GM12878 (cell line): ENCODE results near the gene TSPEAR. TPM values are rescaled to one million over a fixed set of nuclear protein-coding genes. Genes with fewer than 3 reads are reported as not detected.

Experiments used
- ATAC-seq: fragments of 200-7000 bp; cut with Tn5 transposase; 3 replicates; pipeline ENCODE4 v1.9.1; 2020; ENCODE audit warnings: mild to moderate bottlenecking, moderate library complexity
- BruUV-seq: library from RNA; stranded (reverse); fragments of 400-500 nt; replicated peaks from 2 replicates; lab custom pipeline; 2021; lab: Mats Ljungman, UMichigan
- CTCF ChIA-PET: fragments of 300-600 bp; sonication (Branson Sonifier 250); formaldehyde crosslinking; extraction: SDS; loops from one replicate; lab custom pipeline; 2021; ENCODE audit warnings: inconsistent platforms; lab: Yijun Ruan, JAX
- POLR2A ChIA-PET: fragments of 350-600 bp; formaldehyde crosslinking; extraction: SDS; loops from one replicate; lab custom pipeline; 2021; ENCODE audit warnings: inconsistent platforms; lab: Charles Lee
- RAD21 ChIA-PET: fragments of 300-600 bp; sonication (Branson Sonifier 250); formaldehyde crosslinking; loops from one replicate; lab custom pipeline; 2023; ENCODE audit warnings: antibody characterized with exemption; ENCODE audit not compliant: unreplicated experiment; lab: Charles Lee
- SMC1A ChIA-PET: fragments of 300-600 bp; sonication (Branson Sonifier 250); formaldehyde crosslinking; loops from one replicate; lab custom pipeline; 2023; ENCODE audit not compliant: unreplicated experiment, uncharacterized antibody; lab: Charles Lee
- DNase-seq: peaks from one replicate; pipeline ENCODE4 v3.0.0-alpha.2; 2011; ENCODE audit warnings: low read depth, low spot score
- FAIRE-seq: peaks from 3 replicates; lab custom pipeline; 2011; peaks lifted over from hg19 to GRCh38; lab: Jason Lieb, UNC
- H2AFZ ChIP-seq: 2 replicates; pipeline ENCODE4 v1.6.0; 2011; ENCODE audit warnings: low read depth, low read length, control low read depth; ENCODE audit not compliant: control insufficient read depth
- H3K27ac ChIP-seq: 2 replicates; pipeline ENCODE4 v1.5.1; 2011; ENCODE audit warnings: control low read depth; ENCODE audit not compliant: control insufficient read depth, insufficient read depth
- H3K27me3 ChIP-seq, 2 experiments: replicated peaks in 1 of 2; 2 replicates each; pipeline versions ENCODE4 v1.6.0 to v1.6.1; 2011; ENCODE audit warnings: low read length in 1 of 2; ENCODE audit not compliant: control insufficient read depth in 2 of 2, insufficient read depth in 2 of 2
- H3K36me3 ChIP-seq, 2 experiments: 2 replicates each; pipeline ENCODE4 v1.5.1; 2011; ENCODE audit warnings: low read length in 1 of 2; ENCODE audit not compliant: control insufficient read depth in 2 of 2, insufficient read depth in 2 of 2
- H3K4me1 ChIP-seq: 2 replicates; pipeline ENCODE4 v1.6.1; 2011; ENCODE audit warnings: mild to moderate bottlenecking, low read length, moderate library complexity, mixed read lengths; ENCODE audit not compliant: control insufficient read depth, insufficient read depth
- H3K4me2 ChIP-seq: 2 replicates; pipeline ENCODE4 v1.6.0; 2011; ENCODE audit warnings: control low read depth; ENCODE audit not compliant: control insufficient read depth, insufficient read depth
- H3K4me3 ChIP-seq: fragments of 200-600 bp; sonication (generic); 2 replicates; pipeline ENCODE4 v1.5.1; 2016
- H3K79me2 ChIP-seq: 2 replicates; pipeline ENCODE4 v1.6.0; 2011; ENCODE audit warnings: low read length; ENCODE audit not compliant: control insufficient read depth, insufficient read depth
- H3K9ac ChIP-seq: 2 replicates; pipeline ENCODE4 v1.8.0; 2011; ENCODE audit warnings: low read length, control low read depth, mixed read lengths; ENCODE audit not compliant: control insufficient read depth, insufficient read depth
- H3K9me3 ChIP-seq: replicated peaks from 3 replicates; pipeline ENCODE4 v1.5.1; 2011; ENCODE audit warnings: mild to moderate bottlenecking, low read length; ENCODE audit not compliant: control insufficient read depth, insufficient read depth
- H4K20me1 ChIP-seq: 2 replicates; pipeline ENCODE4 v1.6.0; 2011; ENCODE audit not compliant: control insufficient read depth, insufficient read depth
- EP300 ChIP-seq, 2 experiments: fragments of 150-350 bp in 1 of 2; IDR thresholded peaks; 2 replicates each; pipeline ENCODE4 v1.6.1; 2011 to 2012; ENCODE audit warnings: low read depth in 2 of 2, low read length in 2 of 2, borderline replicate concordance in 1 of 2, improper control_type of control experiment in 1 of 2, inconsistent platforms in 1 of 2; ENCODE audit not compliant: control insufficient read depth in 1 of 2
- POU2F2 ChIP-seq: IDR thresholded peaks from 3 replicates; pipeline ENCODE4 v1.6.1; 2011; ENCODE audit warnings: low read depth, mild to moderate bottlenecking, low read length, borderline replicate concordance
- REST ChIP-seq: IDR thresholded peaks from 2 replicates; pipeline ENCODE4 v1.6.1; 2012; ENCODE audit warnings: mild to moderate bottlenecking, low read depth, low read length
- WGBS: methylation state at CpG from one replicate; pipeline ENCODE4 v1.1.6; 2016; ENCODE audit warnings: low lambda C conversion rate; ENCODE audit not compliant: insufficient replicate concordance, insufficient coverage; ENCODE audit errors: missing lambda C conversion rate; 5-methylcytosine and 5-hydroxymethylcytosine counted together
- in situ Hi-C: fragments of 300-500 bp; cut with MboI; formaldehyde crosslinking; loops from 9 replicates; pipeline ENCODE4 v1.14.3; 2018; ENCODE audit warnings: mixed read lengths
- intact Hi-C: fragments of 100-400 bp; cut with micrococcal nuclease; formaldehyde crosslinking; loops from one replicate; pipeline ENCODE4 v1.14.2; 2022; ENCODE audit not compliant: unreplicated experiment
- polyA plus RNA-seq, 11 experiments: library from polyadenylated mRNA; depleted of rRNA in 4 of 11; unstranded in 6 of 11; stranded (reverse) in 5 of 11; fragments of >200 nt; fragmentation: Nextera tagmentation in 4 of 11; fragmentation: Illumina TruSeq in 1 of 11; extraction: Ambion mirVana in 4 of 11; extraction: Trizol in 1 of 11; gene quantifications; 1 replicate in 1 of 11; 2 replicates in 10 of 11; pipeline versions ENCODE4 v1.2.1 to v1.2.3, GENCODE V29; 2011 to 2016; ENCODE audit warnings: inconsistent platforms in 2 of 11, missing spikeins in 2 of 11, low read depth in 1 of 11
- total RNA-seq, 4 experiments: library from RNA; depleted of rRNA in 3 of 4; stranded (reverse); fragments of >200 nt in 3 of 4; fragmentation: Illumina TruSeq in 1 of 4; extraction: Trizol in 1 of 4; gene quantifications; 2 replicates each; pipeline versions ENCODE4 v1.2.1 to v1.2.3, GENCODE V29; 2013 to 2021

Gene TSPEAR
- total and polyA plus RNA-seq, 10 of the 15 experiments (the other 5 are each of a cell fraction or from before 2014, with no cell fraction given), result not detected

GRCh38 chr21:44734841-44735240, 23.5 kb upstream of the TSPEAR start (continued):
- TF ChIP-seq REST (no peak), EP300 (IDR thresholded peaks at IDR 0.05; ENCODE audit: borderline replicate concordance in 1 of 2, control insufficient read depth in 1 of 2, low read depth in 2 of 2, low read length in 2 of 2) (no peak)

- in situ Hi-C loops (no loop called here), intact Hi-C loops (no loop called here)
- ATAC-seq, result no peak
- FAIRE-seq, result no peak
- ChIA-PET RAD21 (no interaction called here), CTCF (no interaction called here), SMC1A (no interaction called here), POLR2A (no interaction called here)
- WGBS, result 24% methylated on average over 21 of the region's 21 CpGs
- Histone ChIP-seq H3K36me3 (no peaks in the 10 kb centered on the region), H3K27ac (no peak overlapping the region), H3K4me1 (no peaks in the 10 kb centered on the region), H3K27me3 (no peaks in the 10 kb centered on the region; a peak in 1 of 4 replicates), H3K4me2 (no peak overlapping the region), H3K4me3 (no peak overlapping the region), H4K20me1 (no peaks in the 10 kb centered on the region), H3K9me3 (no peaks in the 10 kb centered on the region), H3K79me2 (no peaks in the 10 kb centered on the region), H2AFZ (no peak overlapping the region), H3K9ac (no peak overlapping the region)
- no peak for DNase-seq
- BruUV-seq, result no TSS peak
- TF ChIP-seq POU2F2, result no peak
Observed at GRCh38 chr21:44734026-44734745, 22.8 kb upstream of the TSPEAR start.
